ENCODE measurements around the gene PREX1. TPM values are rescaled to one million over a fixed set of nuclear protein-coding genes. Genes with fewer than 3 reads are reported as not detected.

Gene PREX1
- total and polyA plus RNA-seq, 2 of the 4 experiments (the other 2 are of a cell fraction), result 0.67 to 0.72 TPM

DNA sequence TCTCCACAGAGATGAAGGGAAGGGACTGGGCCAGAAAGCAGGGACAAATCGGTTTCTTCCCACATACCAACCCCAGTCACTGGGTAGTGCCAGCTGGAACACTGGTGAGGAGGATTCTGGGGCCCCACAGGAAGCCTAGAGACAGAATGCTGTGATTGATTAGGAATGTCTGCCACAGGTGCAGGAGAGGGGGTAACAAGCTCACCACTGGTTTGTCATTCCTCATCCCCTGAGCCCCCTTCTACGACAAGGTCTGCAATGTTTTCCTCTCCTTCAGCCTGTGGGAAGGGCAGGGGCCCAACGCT lies 89.8 kb downstream of the PREX1 start:
- H3K27ac ChIP-seq (ENCODE audit: insufficient read depth, low read length), result no peak overlapping the region
- H3K56ac ChIP-seq (ENCODE audit: extremely low read depth, insufficient read depth, low read length), result no peak overlapping the region
- no peak overlapping the region for H3K4ac ChIP-seq (ENCODE audit: low read depth, low read length)
- H2AK9ac ChIP-seq (replicated peaks; ENCODE audit: low read depth, low read length, poor library complexity), result no peak overlapping the region
- no peaks in the 10 kb centered on the region for H3K9me3 ChIP-seq (ENCODE audit: control insufficient read depth, insufficient read depth, low read length)
- H2AFZ ChIP-seq (replicated peaks; ENCODE audit: low read length, poor library complexity), result no peak overlapping the region
- H3K4me1 ChIP-seq (ENCODE audit: control insufficient read depth, insufficient read depth, low read length), result no peaks in the 10 kb centered on the region
- H3K79me1 ChIP-seq (ENCODE audit: low read depth in 1 of 2, low read length in 2 of 2), result no peaks in the 10 kb centered on the region
- DNase-seq, result no peak
- H3K18ac ChIP-seq (ENCODE audit: low read depth, low read length), result no peak overlapping the region
- ChIA-PET CTCF (no interaction called here), POLR2A (ENCODE audit: unreplicated experiment) (no interaction called here)
- dilution Hi-C loops (cut with HindIII; ENCODE audit: low sequenced_read_pairs, unreplicated experiment), result no loop called here
- no peak overlapping the region for H3K14ac ChIP-seq (replicated peaks; ENCODE audit: low read depth, low read length)
- no peak overlapping the region for H2BK15ac ChIP-seq (ENCODE audit: low read depth, low read length)
- no TSS peak for BruUV-seq (replicated peaks)
- no peak overlapping the region for H3K9ac ChIP-seq (ENCODE audit: low read depth, low read length)
- H2BK5ac ChIP-seq (ENCODE audit: low read depth, low read length, poor library complexity, severe bottlenecking), result no peak overlapping the region
- H3K27me3 ChIP-seq (ENCODE audit: control insufficient read depth, insufficient read depth, low read length), result peaks cover 3% of the 10 kb centered on the region; the same call in 1 of the 2 replicates
- in situ Hi-C loops (cut with MboI; ENCODE audit: low sequenced_read_pairs), result no loop called here
- no peaks in the 10 kb centered on the region for H4K20me1 ChIP-seq (ENCODE audit: insufficient read depth, low read length)
- no peaks in the 10 kb centered on the region for H3K36me3 ChIP-seq (ENCODE audit: control insufficient read depth, insufficient read depth, low read length)
- H2BK120ac ChIP-seq (ENCODE audit: low read depth, low read length), result no peak overlapping the region
- H3K4me3 ChIP-seq (ENCODE audit: insufficient read depth, low read depth, low read length), result no peak overlapping the region
- no peak overlapping the region for H3K4me2 ChIP-seq (ENCODE audit: low read depth, low read length)
- WGBS, 2 experiments (ENCODE audit: extremely low coverage in 2 of 2, insufficient read length in 1 of 2), result no CpG with 5 or more reads among the region's 3 CpGs
- no peak overlapping the region for H3K23ac ChIP-seq (ENCODE audit: low read depth, low read length)
- TF ChIP-seq MAFK (IDR thresholded peaks at IDR 0.05; ENCODE audit: low read depth, low read length) (no peak), MAZ (IDR thresholded peaks at IDR 0.05; ENCODE audit: borderline replicate concordance, low read depth, low read length) (no peak), NFE2L2 (IDR thresholded peaks at IDR 0.05; ENCODE audit: low read depth, low read length) (no peak), BHLHE40 (IDR thresholded peaks at IDR 0.05; ENCODE audit: low read depth, low read length) (no peak), RAD21 (IDR thresholded peaks at IDR 0.05; ENCODE audit: low read length) (no peak), RCOR1 (IDR thresholded peaks at IDR 0.05; ENCODE audit: insufficient replicate concordance, low read length) (no peak)
- TF ChIP-seq, protein P1, sequence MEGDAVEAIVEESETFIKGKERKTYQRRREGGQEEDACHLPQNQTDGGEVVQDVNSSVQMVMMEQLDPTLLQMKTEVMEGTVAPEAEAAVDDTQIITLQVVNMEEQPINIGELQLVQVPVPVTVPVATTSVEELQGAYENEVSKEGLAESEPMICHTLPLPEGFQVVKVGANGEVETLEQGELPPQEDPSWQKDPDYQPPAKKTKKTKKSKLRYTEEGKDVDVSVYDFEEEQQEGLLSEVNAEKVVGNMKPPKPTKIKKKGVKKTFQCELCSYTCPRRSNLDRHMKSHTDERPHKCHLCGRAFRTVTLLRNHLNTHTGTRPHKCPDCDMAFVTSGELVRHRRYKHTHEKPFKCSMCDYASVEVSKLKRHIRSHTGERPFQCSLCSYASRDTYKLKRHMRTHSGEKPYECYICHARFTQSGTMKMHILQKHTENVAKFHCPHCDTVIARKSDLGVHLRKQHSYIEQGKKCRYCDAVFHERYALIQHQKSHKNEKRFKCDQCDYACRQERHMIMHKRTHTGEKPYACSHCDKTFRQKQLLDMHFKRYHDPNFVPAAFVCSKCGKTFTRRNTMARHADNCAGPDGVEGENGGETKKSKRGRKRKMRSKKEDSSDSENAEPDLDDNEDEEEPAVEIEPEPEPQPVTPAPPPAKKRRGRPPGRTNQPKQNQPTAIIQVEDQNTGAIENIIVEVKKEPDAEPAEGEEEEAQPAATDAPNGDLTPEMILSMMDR (conservative IDR thresholded peaks at IDR 0.05; ENCODE audit: low read depth, low read length), result no peak
- no peak overlapping the region for H2AK5ac ChIP-seq (ENCODE audit: low read depth, low read length)
- ATAC-seq (ENCODE audit: low read depth), result no peak
- intact Hi-C loops (cut with micrococcal nuclease), result no loop called here
- H2BK20ac ChIP-seq (ENCODE audit: low read depth, low read length), result no peak overlapping the region
- no peak overlapping the region for H4K8ac ChIP-seq (ENCODE audit: low read depth in 2 of 2, low read length in 2 of 2)
- H4K91ac ChIP-seq (ENCODE audit: insufficient read depth, low read depth, low read length), result no peak overlapping the region
- no peaks in the 10 kb centered on the region for H3K9me1 ChIP-seq (ENCODE audit: insufficient read depth, low read length)
- no peak overlapping the region for H4K5ac ChIP-seq (ENCODE audit: low read depth, low read length)
